NT2/D1 (cell line): ENCODE measurements around the gene A4GALT.

Experiments used
- DNase-seq: peaks from one replicate; pipeline ENCODE4 v3.0.0-alpha.2; 2011; ENCODE audit warnings: low read depth, low spot score
- H3K27me3 ChIP-seq: 2 replicates; pipeline ENCODE4 v1.6.0; 2011; ENCODE audit warnings: mild to moderate bottlenecking; ENCODE audit not compliant: insufficient read length, insufficient read depth
- H3K36me3 ChIP-seq: 2 replicates; pipeline ENCODE4 v1.6.1; 2011; ENCODE audit warnings: mild to moderate bottlenecking, low read length, mixed read lengths; ENCODE audit not compliant: insufficient read depth, insufficient read length
- H3K4me1 ChIP-seq: 2 replicates; pipeline ENCODE4 v1.5.1; 2011; ENCODE audit not compliant: insufficient read depth, insufficient read length
- H3K4me3 ChIP-seq: 2 replicates; pipeline ENCODE4 v1.5.1; 2011; ENCODE audit warnings: low read depth; ENCODE audit not compliant: insufficient read length
- H3K9ac ChIP-seq: 2 replicates; pipeline ENCODE4 v1.6.0; 2011; ENCODE audit warnings: low read depth; ENCODE audit not compliant: insufficient read length
- H3K9me3 ChIP-seq: 2 replicates; pipeline ENCODE4 v1.5.1; 2011; ENCODE audit warnings: mild to moderate bottlenecking, low read length; ENCODE audit not compliant: insufficient read depth
- SUZ12 ChIP-seq: IDR thresholded peaks from 2 replicates; pipeline ENCODE4 v1.6.1; 2011; ENCODE audit not compliant: insufficient read length, insufficient read depth; ENCODE audit errors: extremely low read depth
- YY1 ChIP-seq: IDR thresholded peaks from 2 replicates; pipeline ENCODE4 v1.6.1; 2011; ENCODE audit not compliant: insufficient read length, insufficient read depth
- ZNF274 ChIP-seq: IDR thresholded peaks from 2 replicates; pipeline ENCODE4 v1.6.1; 2011; ENCODE audit warnings: mild to moderate bottlenecking, low read depth, low read length

Gene A4GALT

DNA sequence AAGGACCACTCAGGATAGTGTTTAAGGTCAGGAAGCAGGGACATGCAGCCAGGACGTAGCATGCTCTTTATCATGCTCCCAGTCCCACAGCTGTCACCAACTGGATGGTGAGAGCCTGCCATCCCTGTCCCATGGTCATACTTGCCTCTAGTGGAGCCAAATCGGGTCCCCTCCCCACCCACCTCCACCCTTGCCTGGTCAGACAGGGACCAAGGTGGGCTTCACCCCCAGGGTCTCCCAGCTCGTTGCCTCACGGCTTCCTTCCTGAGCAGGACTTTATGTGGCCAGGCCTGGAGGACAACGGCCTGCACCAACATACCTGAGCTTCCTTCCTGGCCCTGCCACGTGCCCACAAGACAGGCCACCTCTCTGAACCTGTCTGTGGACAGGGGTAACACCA, 19.8 kb downstream of the A4GALT start:
- no peaks in the 10 kb centered on the region for H3K36me3 ChIP-seq
- no peaks in the 10 kb centered on the region for H3K27me3 ChIP-seq
- no peak overlapping the region for H3K9ac ChIP-seq
- H3K9me3 ChIP-seq, result no peaks in the 10 kb centered on the region
- TF ChIP-seq ZNF274, result no peak
- TF ChIP-seq SUZ12, result no peak
- H3K4me3 ChIP-seq, result no peak overlapping the region
- no peak for DNase-seq
- peaks cover 9% of the 10 kb centered on the region for H3K4me1 ChIP-seq

GRCh38 chr22:42700355-42700754, 20.3 kb downstream of the A4GALT start:
- Histone ChIP-seq H3K9me3 (no peaks in the 10 kb centered on the region), H3K36me3 (no peaks in the 10 kb centered on the region), H3K9ac (no peak overlapping the region), H3K4me3 (no peak overlapping the region), H3K4me1 (peaks cover 9% of the 10 kb centered on the region), H3K27me3 (no peaks in the 10 kb centered on the region)
- DNase-seq, result no peak
- TF ChIP-seq SUZ12, result no peak
- TF ChIP-seq YY1, result no peak
- TF ChIP-seq ZNF274, result no peak

- H3K4me1 ChIP-seq, result peaks cover 9% of the 10 kb centered on the region
- no peak overlapping the region for H3K9ac ChIP-seq
- H3K4me3 ChIP-seq, result no peak overlapping the region
- DNase-seq, result no peak
- H3K27me3 ChIP-seq, result no peaks in the 10 kb centered on the region
- peaks cover 4% of the 10 kb centered on the region for H3K36me3 ChIP-seq
- no peak for TF ChIP-seq YY1
- H3K9me3 ChIP-seq, result no peaks in the 10 kb centered on the region
Observed at GRCh38 chr22:42699976-42700352, 20.7 kb downstream of the A4GALT start.

DNA sequence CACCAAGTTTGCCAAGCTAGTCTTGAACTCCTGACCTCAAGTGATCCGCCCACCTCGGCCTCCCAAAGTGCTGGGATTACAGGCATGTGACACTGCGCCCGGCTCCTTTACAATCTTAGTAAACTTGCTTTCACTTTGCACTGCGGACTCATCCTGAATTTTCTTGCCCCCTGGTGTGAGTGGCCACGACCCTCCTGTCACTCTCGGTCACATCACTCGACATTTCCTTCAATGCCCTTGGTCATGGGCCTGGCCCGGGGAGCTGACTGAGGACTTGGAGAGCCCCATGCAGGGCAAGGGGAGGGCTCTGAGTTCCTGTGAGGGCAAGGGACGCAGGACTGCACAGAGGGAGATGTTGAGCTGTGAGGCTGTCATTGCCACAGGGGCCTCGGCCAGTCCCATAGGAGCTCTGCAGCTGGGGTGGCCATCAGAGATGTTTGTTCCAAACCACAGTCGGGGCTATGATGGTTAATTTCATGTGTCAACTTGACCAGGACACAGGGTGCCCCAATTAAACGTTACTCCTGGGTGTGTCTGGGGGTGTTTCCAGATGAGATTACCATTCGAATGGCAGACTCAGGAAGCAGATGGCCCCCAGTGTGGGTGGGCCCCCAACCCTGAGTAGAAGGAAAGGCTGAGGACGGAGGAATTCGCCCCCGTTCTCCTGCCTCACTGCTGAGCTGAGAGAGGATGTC, 21.2 kb downstream of the A4GALT start:
- no peak for TF ChIP-seq YY1
- TF ChIP-seq ZNF274, result no peak
- TF ChIP-seq SUZ12, result no peak
- H3K9ac ChIP-seq, result no peak overlapping the region
- no peak overlapping the region for H3K4me3 ChIP-seq
- DNase-seq, result no peak
- H3K9me3 ChIP-seq, result no peaks in the 10 kb centered on the region
- H3K27me3 ChIP-seq, result no peaks in the 10 kb centered on the region
- H3K4me1 ChIP-seq, result peaks cover 9% of the 10 kb centered on the region
- peaks cover 8% of the 10 kb centered on the region for H3K36me3 ChIP-seq

- no peak for DNase-seq
- H3K9ac ChIP-seq, result no peak overlapping the region
- peaks cover 9% of the 10 kb centered on the region for H3K4me1 ChIP-seq
- TF ChIP-seq YY1, result no peak
- TF ChIP-seq ZNF274, result no peak
- TF ChIP-seq SUZ12, result no peak
- H3K36me3 ChIP-seq, result peaks cover 10% of the 10 kb centered on the region
- H3K27me3 ChIP-seq, result no peaks in the 10 kb centered on the region
- no peaks in the 10 kb centered on the region for H3K9me3 ChIP-seq
- H3K4me3 ChIP-seq, result no peak overlapping the region
Observed at GRCh38 chr22:42697542-42698013, 23.1 kb downstream of the A4GALT start.

DNA sequence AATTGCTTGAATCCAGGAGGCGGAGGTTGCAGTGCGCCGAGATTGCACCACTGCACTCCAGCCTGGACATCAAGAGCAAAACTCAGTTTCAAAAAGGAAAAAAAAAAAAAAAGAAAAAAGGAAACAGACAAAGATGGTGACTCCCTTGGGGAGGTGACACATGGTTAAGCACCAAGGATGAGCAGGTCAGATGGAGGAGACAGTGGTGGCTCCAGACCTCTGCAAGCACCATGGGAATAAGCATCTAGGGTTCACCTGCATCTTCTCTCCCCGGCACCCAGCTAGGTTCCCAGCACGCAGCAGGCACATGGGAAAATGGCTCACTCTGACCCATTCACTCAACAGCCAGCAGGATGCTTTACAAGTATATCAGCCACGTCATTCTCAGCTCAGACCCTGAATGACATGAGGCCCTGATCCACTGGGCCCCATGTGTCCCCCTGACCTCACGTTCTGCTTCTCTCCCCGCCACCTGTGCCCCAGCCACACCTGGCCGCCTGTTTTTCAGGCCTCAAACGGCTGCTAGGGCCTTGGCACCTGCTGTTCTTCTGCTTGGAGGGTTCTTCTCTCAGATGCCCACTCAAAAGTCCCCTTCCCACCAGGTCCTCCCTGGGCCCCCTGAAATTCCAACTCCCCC, 24.2 kb downstream of the A4GALT start:
- DNase-seq, result no peak
- Histone ChIP-seq H3K36me3 (peaks cover 10% of the 10 kb centered on the region), H3K27me3 (no peaks in the 10 kb centered on the region), H3K4me1 (peaks cover 9% of the 10 kb centered on the region), H3K4me3 (no peak overlapping the region), H3K9me3 (no peaks in the 10 kb centered on the region), H3K9ac (no peak overlapping the region)
- TF ChIP-seq ZNF274 (no peak), SUZ12 (no peak), YY1 (no peak)

GRCh38 chr22:42695294-42695693, 25.4 kb downstream of the A4GALT start:
- DNase-seq, result no peak
- Histone ChIP-seq H3K9ac (no peak overlapping the region), H3K27me3 (no peaks in the 10 kb centered on the region), H3K4me3 (no peak overlapping the region), H3K9me3 (no peaks in the 10 kb centered on the region), H3K36me3 (peaks cover 10% of the 10 kb centered on the region), H3K4me1 (peaks cover 9% of the 10 kb centered on the region)
- TF ChIP-seq ZNF274 (no peak), YY1 (no peak), SUZ12 (no peak)
